K562 (cell line): ENCODE measurements around the gene PSMA6. TPM values are rescaled to one million over a fixed set of nuclear protein-coding genes. Genes with fewer than 3 reads are reported as not detected.
"Not testable (repeated sequence)": the region's sequence is repeated elsewhere in the genome, so short reads cannot be mapped to it uniquely, and the experiment has no call there.

ENCODE experiments used
- ATAC-seq: fragments of 200-7000 bp; cut with Tn5 transposase; 3 replicates; pipeline ENCODE4 v1.9.1; 2020; ENCODE audit warnings: moderate library complexity
- BruUV-seq: library from RNA; stranded (reverse); fragments of 400-500 nt; replicated peaks from 2 replicates; lab custom pipeline; 2021; lab: Mats Ljungman, UMichigan
- CTCF ChIA-PET: fragments of 300-600 bp; formaldehyde crosslinking; extraction: SDS; loops from one replicate; lab custom pipeline; 2021; ENCODE audit warnings: low intra/inter-chr PET ratio; lab: Yijun Ruan, JAX
- POLR2A ChIA-PET: fragments of 300-600, 350-650 bp; sonication (Branson Sonifier 250); formaldehyde crosslinking; extraction: SDS; loops from one replicate; lab custom pipeline; 2021; ENCODE audit warnings: antibody characterized with exemption, inconsistent platforms; lab: Yijun Ruan, JAX
- DNase-seq, 4 experiments: peaks; one replicate each; pipeline versions ENCODE4 v3.0.0 to v3.0.0-alpha.2; 2011 to 2018; ENCODE audit warnings: low spot score in 3 of 4, mixed read lengths in 3 of 4; ENCODE audit errors: extremely low read depth in 1 of 4
- FAIRE-seq: peaks from 2 replicates; lab custom pipeline; 2011; peaks lifted over from hg19 to GRCh38; lab: Jason Lieb, UNC
- H2AFZ ChIP-seq: 2 replicates; pipeline ENCODE4 v1.6.0; 2011; ENCODE audit warnings: low read depth, low read length, control low read depth, inconsistent platforms
- H3K27ac ChIP-seq: fragments of 200-600 bp; 3 replicates; pipeline ENCODE4 v1.8.0; 2011; ENCODE audit warnings: low read depth, mild to moderate bottlenecking, control low read depth, inconsistent platforms, low read length, moderate library complexity, mixed read lengths; ENCODE audit errors: extremely low read depth
- H3K27me3 ChIP-seq, 2 experiments: fragments of 300-600 bp in 1 of 2; 2 replicates in 1 of 2; 3 replicates in 1 of 2; pipeline versions ENCODE4 v1.6.0 to v1.8.0; 2011; ENCODE audit warnings: inconsistent platforms in 2 of 2, low read length in 2 of 2, mild to moderate bottlenecking in 1 of 2, mixed read lengths in 1 of 2, moderate library complexity in 1 of 2; ENCODE audit not compliant: control insufficient read depth in 2 of 2, insufficient read depth in 2 of 2
- H3K36me3 ChIP-seq: fragments of 300-600 bp; 3 replicates; pipeline ENCODE4 v1.8.0; 2011; ENCODE audit warnings: mild to moderate bottlenecking, low read length, inconsistent platforms; ENCODE audit not compliant: control insufficient read depth, insufficient read depth
- H3K4me1 ChIP-seq, 2 experiments: fragments of 200-600 bp in 1 of 2; replicated peaks in 1 of 2; 2 replicates in 1 of 2; 3 replicates in 1 of 2; pipeline versions ENCODE4 v1.5.1 to v1.8.0; 2011; ENCODE audit warnings: inconsistent platforms in 2 of 2, low read length in 2 of 2, mild to moderate bottlenecking in 1 of 2, mixed read lengths in 1 of 2, moderate library complexity in 1 of 2; ENCODE audit not compliant: control insufficient read depth in 2 of 2, insufficient read depth in 2 of 2
- H3K4me2 ChIP-seq: 2 replicates; pipeline ENCODE4 v1.6.1; 2011; ENCODE audit warnings: low read length, control low read depth, inconsistent platforms, mixed read lengths; ENCODE audit not compliant: insufficient read depth
- H3K4me3 ChIP-seq: fragments of 200-600 bp; sonication (generic), shearing (Covaris generic); 2 replicates; pipeline ENCODE4 v1.5.1; 2016; ENCODE audit warnings: control low read depth, inconsistent platforms
- H3K79me2 ChIP-seq: fragments of 200-600 bp; 3 replicates; pipeline ENCODE4 v1.8.0; 2011; ENCODE audit warnings: low read length, inconsistent platforms; ENCODE audit not compliant: control insufficient read depth, insufficient read depth
- H3K9ac ChIP-seq, 2 experiments: 2 replicates each; pipeline versions ENCODE4 v1.6.0 to v1.6.1; 2011; ENCODE audit warnings: low read depth in 2 of 2, low read length in 2 of 2, control low read depth in 1 of 2, inconsistent platforms in 1 of 2, mild to moderate bottlenecking in 1 of 2, mixed read lengths in 1 of 2; ENCODE audit not compliant: insufficient read depth in 1 of 2
- H3K9me1 ChIP-seq: one replicate; pipeline ENCODE4 v1.6.0; 2011; ENCODE audit warnings: inconsistent platforms, mild to moderate bottlenecking, low read length, moderate library complexity; ENCODE audit not compliant: control insufficient read depth, insufficient read depth
- H3K9me3 ChIP-seq: replicated peaks from 2 replicates; pipeline ENCODE4 v1.5.1; 2011; ENCODE audit warnings: low read depth, low read length, inconsistent platforms; ENCODE audit not compliant: control insufficient read depth, insufficient read depth
- H4K20me1 ChIP-seq: replicated peaks from 2 replicates; pipeline ENCODE4 v1.6.1; 2011; ENCODE audit warnings: low read length, inconsistent platforms, mixed read lengths; ENCODE audit not compliant: control insufficient read depth, insufficient read depth
- CBFA2T2 ChIP-seq: fragments of 450-650 bp; conservative IDR thresholded peaks from 2 replicates; pipeline ENCODE4 v1.6.1; 2017; ENCODE audit warnings: mild to moderate bottlenecking
- CHCHD3 ChIP-seq: fragments of 250-450 bp; sonication (Bioruptor Pico); IDR thresholded peaks from 2 replicates; pipeline ENCODE4 v2.1.2; 2022; ENCODE audit warnings: mild to moderate bottlenecking
- DIDO1 ChIP-seq: fragments of 450-650 bp; IDR thresholded peaks from 2 replicates; pipeline ENCODE4 v1.6.1; 2016; ENCODE audit warnings: low read depth, missing biosample characterization, missing genetic modification characterization
- EWSR1 ChIP-seq: fragments of 450-650 bp; IDR thresholded peaks from 2 replicates; pipeline ENCODE4 v1.6.1; 2018; ENCODE audit warnings: borderline replicate concordance, mild to moderate bottlenecking, low read depth, moderate library complexity; ENCODE audit not compliant: partially characterized antibody
- FOSL1 ChIP-seq: fragments of 200-800 bp; sonication (Bioruptor generic); conservative IDR thresholded peaks from 2 replicates; pipeline ENCODE4 v1.6.1; 2016; ENCODE audit warnings: missing genetic modification characterization, missing compliant biosample characterization
- GATA2 ChIP-seq: sonication (generic); formaldehyde crosslinking; IDR thresholded peaks from 2 replicates; pipeline ENCODE4 v1.4.0; 2020; ENCODE audit warnings: mild to moderate bottlenecking, missing genetic modification reagents
- RBM14 ChIP-seq: fragments of 200-400 bp; formaldehyde crosslinking; IDR thresholded peaks from 2 replicates; pipeline ENCODE4 v1.6.1; 2018; ENCODE audit warnings: low read depth, mild to moderate bottlenecking, low read length, moderate library complexity, borderline replicate concordance; ENCODE audit not compliant: insufficient read depth
- RFX5 ChIP-seq: IDR thresholded peaks from 2 replicates; pipeline ENCODE4 v1.6.1; 2011; ENCODE audit warnings: low read depth, mild to moderate bottlenecking, improper control_type of control experiment, low read length
- RFX7 ChIP-seq: fragments of 250-450 bp; sonication (Bioruptor Pico); IDR thresholded peaks from 2 replicates; pipeline ENCODE4 v1.5.1; 2021; ENCODE audit warnings: mild to moderate bottlenecking
- U2AF2 ChIP-seq: fragments of 200-400 bp; formaldehyde crosslinking; optimal IDR thresholded peaks from 2 replicates; pipeline ENCODE3; 2017; ENCODE audit warnings: low read depth, mild to moderate bottlenecking, low read length
- ZNF174 ChIP-seq: fragments of 250-450 bp; sonication (Bioruptor Pico); IDR thresholded peaks from 2 replicates; pipeline ENCODE4 v1.4.0; 2020; ENCODE audit warnings: mild to moderate bottlenecking
- ZNF444 ChIP-seq: fragments of 250-450 bp; sonication (Bioruptor Pico); IDR thresholded peaks from 2 replicates; pipeline ENCODE4 v1.4.0; 2020; ENCODE audit warnings: mild to moderate bottlenecking, moderate library complexity
- ZNF57 ChIP-seq: fragments of 450-650 bp; formaldehyde crosslinking; IDR thresholded peaks from 2 replicates; pipeline ENCODE4 v1.4.0; 2020; ENCODE audit warnings: mild to moderate bottlenecking, moderate library complexity
- ZNF830 ChIP-seq: fragments of 250-450 bp; sonication (Bioruptor Pico); IDR thresholded peaks from 2 replicates; pipeline ENCODE4 v1.5.0; 2021; ENCODE audit warnings: mild to moderate bottlenecking
- WGBS: fragments of 100-300 bp; shearing (Covaris generic); methylation state at CpG from one replicate; pipeline ENCODE4 v1.1.6; 2016; ENCODE audit warnings: low coverage, mixed read lengths; ENCODE audit not compliant: insufficient coverage; ENCODE audit errors: missing lambda C conversion rate; 5-methylcytosine and 5-hydroxymethylcytosine counted together
- in situ Hi-C: fragments of 300-500 bp; cut with MboI; formaldehyde crosslinking; loops from 4 replicates; pipeline ENCODE4 v1.15.0; 2018; ENCODE audit warnings: inconsistent platforms, mixed read lengths
- intact Hi-C: fragments of 100-400 bp; cut with micrococcal nuclease; formaldehyde crosslinking; loops from 2 replicates; pipeline ENCODE4 v1.14.2; 2022
- polyA plus RNA-seq, 8 experiments: library from polyadenylated mRNA; depleted of rRNA in 4 of 8; stranded (reverse) in 5 of 8; unstranded in 3 of 8; fragments of >200 nt; fragmentation: Nextera tagmentation in 2 of 8; fragmentation: Illumina TruSeq in 1 of 8; extraction: Ambion mirVana in 2 of 8; extraction: Trizol in 1 of 8; gene quantifications; 2 replicates each; pipeline versions ENCODE4 v1.2.1 to v1.2.3, GENCODE V29; 2011 to 2014; ENCODE audit warnings: inconsistent platforms in 1 of 8, missing spikeins in 1 of 8
- total RNA-seq, 7 experiments: library from RNA; depleted of rRNA in 6 of 7; stranded (reverse); fragments of >200 nt in 6 of 7; fragmentation: Illumina TruSeq in 2 of 7; extraction: Trizol in 2 of 7; gene quantifications; 2 replicates each; pipeline versions ENCODE4 v1.2.1 to v1.2.3, GENCODE V29; 2011 to 2021; ENCODE audit warnings: low replicate concordance in 1 of 7
- TF ChIP-seq, protein P1 (sequence below): fragments of 450-650 bp; conservative IDR thresholded peaks from 2 replicates; pipeline ENCODE4 v1.6.1; 2016; ENCODE audit warnings: missing genetic modification characterization, low read depth, mild to moderate bottlenecking, missing compliant biosample characterization, moderate library complexity

Gene PSMA6
- total and polyA plus RNA-seq, 9 of the 15 experiments (the other 6 are each of a cell fraction or from before 2014, with no cell fraction given), result 210 to 952 (median 288) TPM

DNA sequence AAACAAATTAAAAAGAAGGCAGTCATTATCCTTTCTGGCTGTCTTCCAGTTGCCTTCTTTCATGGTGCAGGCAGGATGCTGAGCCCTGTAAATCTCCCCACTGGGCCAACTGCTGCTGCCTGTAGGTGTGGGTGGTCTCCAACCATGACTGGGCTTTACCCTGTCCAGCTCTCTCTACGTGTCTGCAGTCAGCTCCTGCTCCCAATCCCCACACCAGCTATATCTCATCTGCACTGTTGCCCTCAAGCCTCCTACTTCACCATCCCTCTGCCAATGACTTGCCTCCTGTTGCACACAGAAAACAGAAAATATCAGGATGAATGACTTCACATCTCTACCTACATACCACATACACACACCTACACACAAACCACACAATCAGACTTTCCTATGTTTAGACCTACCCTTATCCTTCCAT lies 39.7 kb upstream of the PSMA6 start:
- Histone ChIP-seq H2AFZ (no peak overlapping the region), H3K4me1 (peaks cover 0 to under 1% of the 10 kb centered on the region in 2 experiments; a peak in 2 of 5 replicates), H3K79me2 (no peaks in the 10 kb centered on the region), H3K36me3 (0 out of 3 replicates have a peak, but pooled peaks cover 2% of the 10 kb centered on the region), H3K27ac (no peak overlapping the region), H3K4me2 (no peak overlapping the region), H3K9me3 (no peaks in the 10 kb centered on the region), H3K27me3 (no peaks in the 10 kb centered on the region), H4K20me1 (no peaks in the 10 kb centered on the region), H3K9ac (no peak overlapping the region), H3K9me1 (no peaks in the 10 kb centered on the region), H3K4me3 (no peak overlapping the region)
- ATAC-seq (no peak), DNase-seq (no peak), FAIRE-seq (no peak)
- no TSS peak for BruUV-seq
- ChIA-PET POLR2A (no interaction called here), CTCF (no interaction called here)
- intact Hi-C loops, result no loop called here
- WGBS, result 0% methylated on average over 1 of the region's 1 CpG
- in situ Hi-C loops, result no loop called here
- TF ChIP-seq U2AF2 (no peak), EWSR1 (no peak), RFX5 (no peak), RFX7 (CRISPR knock-in tag) (no peak), GATA2 (no peak), ZNF57 (CRISPR knock-in tag) (no peak), CHCHD3 (CRISPR knock-in tag) (no peak), ZNF444 (no peak), ZNF830 (no peak), ZNF174 (no peak), CBFA2T2 (no peak), FOSL1 (tag) (no peak), DIDO1 (tag) (no peak), RBM14 (no peak)
- TF ChIP-seq, protein P1, sequence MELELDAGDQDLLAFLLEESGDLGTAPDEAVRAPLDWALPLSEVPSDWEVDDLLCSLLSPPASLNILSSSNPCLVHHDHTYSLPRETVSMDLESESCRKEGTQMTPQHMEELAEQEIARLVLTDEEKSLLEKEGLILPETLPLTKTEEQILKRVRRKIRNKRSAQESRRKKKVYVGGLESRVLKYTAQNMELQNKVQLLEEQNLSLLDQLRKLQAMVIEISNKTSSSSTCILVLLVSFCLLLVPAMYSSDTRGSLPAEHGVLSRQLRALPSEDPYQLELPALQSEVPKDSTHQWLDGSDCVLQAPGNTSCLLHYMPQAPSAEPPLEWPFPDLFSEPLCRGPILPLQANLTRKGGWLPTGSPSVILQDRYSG (tag), result no peak

GRCh38 chr14:35253056-35253455 lies 39.1 kb upstream of the PSMA6 start:
- CTCF ChIA-PET, H4K20me1 ChIP-seq, H3K79me2 ChIP-seq, intact Hi-C loops, H3K36me3 ChIP-seq, H3K9me3 ChIP-seq, H3K27me3 ChIP-seq, H3K4me1 ChIP-seq, DNase-seq, BruUV-seq, H3K27ac ChIP-seq, H2AFZ ChIP-seq, FAIRE-seq, H3K4me3 ChIP-seq, H3K9me1 ChIP-seq, ATAC-seq, H3K9ac ChIP-seq, H3K4me2 ChIP-seq, in situ Hi-C loops: not testable (repeated sequence)
- POLR2A ChIA-PET, result interaction anchor here (0.8 kb wide), 1 partner anchor 31 kb away, joined by 3 read pairs; no protein-coding TSS in a partner anchor
- no CpG with 5 or more reads among the region's 3 CpGs for WGBS
